ENCODE measurements around the gene ABCB6.
A peak's percentile ranks its signal among the peaks of the same experiment; 100 is the strongest.

The ABCB6 gene

GRCh38 chr2:219245899-219246230 lies 27.1 kb upstream of the ABCB6 start:
- no peak for DNase-seq (ENCODE audit: low read depth in 1 of 2, low spot score in 1 of 2)

- peak; percentile 76 to 84 for DNase-seq (ENCODE audit: low read depth in 1 of 2, low spot score in 1 of 2)
These were observed 26.6 kb upstream of the ABCB6 start, which contains the start of the genes GLB1L and STK16 for GRCh38 chr2:219245148-219245898. Gene GLB1L, minus strand, starts transcription at chr2:219245444. Its CDS starts 1,871 bp downstream, at chr2:219243573. Gene STK16, plus strand, starts transcription at chr2:219245479. Its CDS starts 521 bp downstream, at chr2:219246000.

DNA sequence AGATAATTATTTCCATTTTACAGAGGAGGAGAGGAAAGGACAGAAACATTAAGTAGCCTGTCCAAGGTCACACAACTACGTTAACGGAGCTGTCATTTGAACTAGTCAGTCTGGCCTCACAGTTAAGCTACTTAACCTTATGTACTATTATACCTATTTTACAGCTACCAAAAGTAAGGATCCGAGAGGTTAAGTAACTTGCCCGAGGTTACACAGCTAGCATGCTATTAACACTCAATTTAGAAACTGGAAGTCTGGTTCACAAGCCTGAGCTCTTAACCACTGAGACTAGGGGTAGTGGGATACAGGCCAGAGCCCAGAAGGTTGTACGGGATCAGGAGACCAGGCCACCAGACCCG lies 26.0 kb upstream of the ABCB6 start:
- no peak for DNase-seq (ENCODE audit: low read depth in 1 of 2, low spot score in 1 of 2)

- no peak for DNase-seq (ENCODE audit: low read depth in 1 of 2, low spot score in 1 of 2)
These were observed 24.6 kb upstream of the ABCB6 start for GRCh38 chr2:219243291-219243761.

DNA sequence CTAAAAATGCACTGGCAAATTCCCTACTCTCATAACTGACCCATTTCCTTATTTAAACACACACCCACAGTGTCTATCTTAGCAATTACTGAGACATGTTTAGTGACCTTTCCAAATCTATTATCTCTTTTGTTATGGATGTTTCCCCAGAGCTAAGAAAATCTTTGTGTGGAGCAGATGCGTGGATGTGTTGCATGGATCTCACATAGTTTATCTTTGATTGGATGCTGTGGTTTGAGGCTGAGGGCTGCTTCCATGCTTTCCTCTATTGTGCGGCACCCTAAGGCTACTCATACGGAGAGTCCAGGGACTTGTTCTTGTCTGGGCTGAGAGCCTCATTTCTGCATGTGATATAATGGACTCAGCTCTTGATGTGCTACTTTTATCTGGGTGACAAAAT lies 15.6 kb upstream of the ABCB6 start:
- DNase-seq (ENCODE audit: low read depth in 1 of 2, low spot score in 1 of 2): no peak

- no peak for DNase-seq (ENCODE audit: low read depth in 1 of 2, low spot score in 1 of 2)
These were observed 11.3 kb upstream of the ABCB6 start for GRCh38 chr2:219230059-219230540.

DNA sequence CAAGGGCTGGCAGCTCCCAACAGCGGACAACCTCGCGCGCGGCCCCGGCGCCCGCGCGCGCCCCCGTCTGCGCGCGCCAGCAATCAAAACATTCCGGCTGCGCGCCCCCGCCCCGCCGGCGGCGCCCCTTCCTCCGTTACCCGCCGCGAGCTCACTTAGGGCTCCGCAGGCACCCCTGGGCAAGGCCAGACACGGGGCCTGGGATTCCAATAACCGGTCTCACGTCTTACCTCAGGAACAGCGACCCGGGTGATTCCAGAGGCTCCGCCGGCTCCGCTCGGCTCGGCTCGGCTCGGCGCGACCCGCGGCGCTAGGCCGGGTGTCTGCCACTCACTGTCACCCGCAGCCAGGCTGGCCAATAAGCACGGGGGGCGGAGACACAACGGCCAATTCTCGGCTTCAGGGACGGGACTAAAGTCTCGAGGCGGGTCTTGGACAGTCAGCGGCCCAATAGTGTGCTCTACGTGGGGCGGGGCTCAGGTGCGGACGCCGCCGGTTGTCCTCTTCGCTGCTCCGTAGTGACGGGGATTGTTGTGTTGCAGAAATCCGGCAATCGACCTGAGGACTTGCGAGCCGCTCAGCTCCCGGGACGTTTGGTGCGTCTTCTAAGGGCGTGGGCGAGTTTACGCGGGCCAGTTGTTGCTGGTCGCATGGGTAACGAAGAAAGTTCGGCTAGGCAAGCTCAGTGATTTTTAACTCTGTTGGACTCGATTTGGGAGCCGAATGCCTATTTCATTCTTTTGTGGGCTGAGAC lies 10.7 kb upstream of the ABCB6 start, which contains the start of the genes ANKZF1 and ATG9A:
Gene ANKZF1, plus strand, starts transcription at position 502 of the 754 bp plus-strand sequence. CDS start 452 bp downstream, outside the sequence.
Gene ATG9A, minus strand, starts transcription at position 332 of the 754 bp plus-strand sequence. CDS start 1,612 bp downstream, outside the sequence.
- DNase-seq (ENCODE audit: low read depth in 1 of 2, low spot score in 1 of 2): peak; percentile 93 to 94

DNA sequence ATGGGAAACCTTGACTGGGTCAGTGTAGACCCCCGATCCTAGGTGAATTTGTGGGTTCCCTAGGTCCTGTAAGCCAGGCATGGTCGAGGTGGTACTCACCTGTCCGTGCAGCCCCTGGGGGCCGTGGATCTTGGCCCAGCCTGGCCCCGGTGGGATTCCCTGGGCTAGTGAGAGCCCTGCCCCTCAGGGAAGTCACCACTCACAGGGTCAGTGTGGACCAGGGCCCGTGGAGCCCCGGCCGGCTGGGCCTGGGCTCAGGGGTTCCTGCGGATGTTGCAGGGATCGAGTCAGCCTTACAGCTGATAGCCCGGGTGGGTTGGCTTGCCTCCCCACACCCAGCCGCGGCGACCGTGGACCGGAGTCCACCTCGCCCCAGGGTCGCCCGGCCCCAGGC lies 10.2 kb upstream of the ABCB6 start:
- no peak for DNase-seq (ENCODE audit: low read depth in 1 of 2, low spot score in 1 of 2)

DNA sequence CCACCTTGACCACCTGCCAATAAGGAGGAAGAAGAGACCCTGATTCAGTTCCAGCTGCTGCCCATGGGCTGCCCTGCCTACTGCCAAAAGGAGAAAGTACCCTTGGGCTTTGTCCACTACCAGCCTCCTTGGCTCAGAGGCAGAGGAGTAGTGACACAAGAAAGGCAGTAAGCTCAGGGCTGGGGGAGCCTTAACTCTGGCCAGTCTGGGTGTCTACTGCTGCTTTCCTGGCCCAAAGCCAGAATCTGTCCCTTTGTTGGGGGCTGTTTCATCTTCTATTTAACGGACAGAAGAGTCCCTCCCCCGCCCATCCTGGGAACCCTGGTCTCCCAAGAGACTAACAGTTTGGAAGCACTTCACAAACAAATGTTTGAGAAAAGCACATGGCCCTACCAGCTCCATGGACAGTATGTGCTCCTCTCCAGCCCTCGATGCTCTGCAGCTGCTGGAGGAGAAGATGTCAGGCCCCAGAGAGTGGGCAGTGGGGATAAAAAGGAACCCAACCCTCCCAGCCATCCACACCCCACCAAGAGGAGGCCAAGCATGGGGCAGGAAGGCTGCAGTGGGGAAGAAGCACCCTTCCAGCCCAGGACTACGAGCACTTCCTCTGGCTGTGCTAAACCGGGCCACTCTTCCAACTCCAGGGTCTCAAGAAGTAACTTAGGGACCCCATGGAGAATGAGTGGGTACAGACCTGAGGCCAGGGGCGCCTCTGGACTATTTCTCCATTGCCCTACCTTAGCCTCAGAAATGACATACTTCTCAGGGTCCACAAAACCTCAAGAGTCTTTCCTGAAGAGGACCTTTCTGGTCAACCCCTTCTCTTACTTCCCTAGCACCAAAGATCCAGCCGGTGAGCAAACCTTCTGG lies 9.5 kb upstream of the ABCB6 start:
- DNase-seq (ENCODE audit: low read depth in 1 of 2, low spot score in 1 of 2): no peak

DNA sequence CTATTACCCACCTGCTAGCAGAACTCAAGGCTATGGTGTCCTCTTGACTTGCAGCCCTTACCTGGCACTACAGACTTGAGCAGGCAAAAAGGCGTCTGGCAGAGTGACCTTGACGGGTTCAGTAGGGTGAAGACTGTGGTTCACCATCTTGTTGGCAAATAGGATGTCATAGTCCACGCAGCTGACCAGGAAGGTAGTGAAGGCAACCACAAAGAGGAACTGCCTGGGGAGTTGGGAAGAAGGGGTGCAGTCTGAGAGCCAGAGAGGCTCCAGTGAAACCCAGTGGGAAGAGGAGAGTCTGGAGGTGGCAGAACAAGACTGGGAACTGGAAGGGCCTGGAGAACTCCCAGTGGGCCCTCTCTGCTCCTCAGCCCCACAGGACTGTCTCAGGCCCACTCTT lies 6.6 kb upstream of the ABCB6 start:
- DNase-seq (ENCODE audit: low read depth in 1 of 2, low spot score in 1 of 2): no peak

DNA sequence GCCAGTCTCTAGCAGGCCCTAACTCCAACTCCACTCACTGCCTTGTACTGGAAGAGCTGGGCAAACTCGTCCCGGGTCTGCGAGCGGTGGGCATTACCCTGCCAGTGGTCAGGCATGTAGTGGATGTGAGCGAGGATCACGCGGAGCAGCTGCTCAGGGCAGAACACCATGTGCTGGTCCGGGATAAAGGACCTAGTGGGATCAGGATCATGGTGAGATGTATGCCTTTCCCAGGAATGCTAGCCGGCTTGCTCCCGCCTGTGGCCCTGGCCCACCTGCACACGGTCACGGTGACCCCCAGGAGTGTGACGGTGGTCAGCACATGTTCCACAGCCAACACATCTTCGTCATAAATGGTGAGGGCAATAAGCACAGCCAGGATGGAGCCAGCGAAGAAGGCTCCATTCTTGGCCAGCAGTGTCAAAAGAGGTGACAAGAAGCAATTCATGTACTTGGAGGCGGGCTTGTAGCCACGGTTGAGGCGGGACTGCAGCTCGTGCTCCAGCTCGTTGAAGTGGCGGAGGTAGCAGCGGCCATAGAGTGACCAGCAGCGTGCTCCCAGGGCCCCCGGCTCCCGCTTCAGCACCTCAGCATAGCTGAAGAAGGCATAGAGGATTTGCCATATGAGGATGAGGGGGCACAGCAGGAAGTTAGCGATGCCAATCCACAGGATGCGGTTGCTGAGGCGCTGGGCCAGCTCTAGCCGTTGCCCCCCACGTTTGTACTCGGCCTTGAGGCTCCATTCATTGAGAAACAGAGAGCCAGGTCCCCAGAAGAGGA lies 5.3 kb upstream of the ABCB6 start:
- no peak for DNase-seq (ENCODE audit: low read depth in 1 of 2, low spot score in 1 of 2)

- no peak for DNase-seq (ENCODE audit: low read depth in 1 of 2, low spot score in 1 of 2)
These were observed 3.3 kb upstream of the ABCB6 start for GRCh38 chr2:219221957-219222518.

DNA sequence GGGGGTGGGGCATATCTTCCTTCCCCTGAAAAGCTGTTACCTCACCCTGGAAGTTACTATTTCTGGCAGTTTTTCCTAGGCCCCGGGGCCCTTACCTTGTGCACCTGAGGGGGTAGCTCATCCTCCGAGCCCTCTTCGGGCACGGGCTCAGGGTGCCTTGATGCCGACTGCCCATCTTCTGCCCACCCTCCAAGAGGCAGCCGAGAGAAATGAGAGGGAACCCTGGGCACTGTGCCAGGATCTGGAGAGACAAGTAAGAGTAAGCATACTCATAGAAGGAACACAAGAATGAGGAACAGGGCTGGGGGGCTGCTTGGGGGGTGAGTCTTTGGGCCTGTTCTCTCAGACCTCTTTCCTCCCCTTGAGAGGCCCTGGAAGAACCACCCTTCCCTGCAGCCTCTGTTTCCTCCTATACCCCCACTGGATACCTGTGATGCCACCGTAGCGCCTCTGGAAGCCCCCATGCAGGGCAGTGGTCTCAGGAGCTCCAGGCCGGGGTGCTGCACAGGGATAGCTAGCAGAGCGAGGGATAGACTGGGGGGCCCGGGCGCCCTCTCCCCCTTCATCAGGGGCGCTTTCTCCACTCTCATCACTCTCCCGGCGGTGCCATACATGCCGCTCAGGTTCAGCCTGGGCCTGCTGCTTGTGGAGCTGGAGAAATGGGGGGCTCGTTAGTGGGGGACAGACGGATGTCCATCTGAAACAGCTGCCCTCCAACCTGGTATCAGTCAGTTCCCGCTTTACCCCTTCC lies 2.1 kb upstream of the ABCB6 start:
- DNase-seq (ENCODE audit: low read depth in 1 of 2, low spot score in 1 of 2): no peak

DNA sequence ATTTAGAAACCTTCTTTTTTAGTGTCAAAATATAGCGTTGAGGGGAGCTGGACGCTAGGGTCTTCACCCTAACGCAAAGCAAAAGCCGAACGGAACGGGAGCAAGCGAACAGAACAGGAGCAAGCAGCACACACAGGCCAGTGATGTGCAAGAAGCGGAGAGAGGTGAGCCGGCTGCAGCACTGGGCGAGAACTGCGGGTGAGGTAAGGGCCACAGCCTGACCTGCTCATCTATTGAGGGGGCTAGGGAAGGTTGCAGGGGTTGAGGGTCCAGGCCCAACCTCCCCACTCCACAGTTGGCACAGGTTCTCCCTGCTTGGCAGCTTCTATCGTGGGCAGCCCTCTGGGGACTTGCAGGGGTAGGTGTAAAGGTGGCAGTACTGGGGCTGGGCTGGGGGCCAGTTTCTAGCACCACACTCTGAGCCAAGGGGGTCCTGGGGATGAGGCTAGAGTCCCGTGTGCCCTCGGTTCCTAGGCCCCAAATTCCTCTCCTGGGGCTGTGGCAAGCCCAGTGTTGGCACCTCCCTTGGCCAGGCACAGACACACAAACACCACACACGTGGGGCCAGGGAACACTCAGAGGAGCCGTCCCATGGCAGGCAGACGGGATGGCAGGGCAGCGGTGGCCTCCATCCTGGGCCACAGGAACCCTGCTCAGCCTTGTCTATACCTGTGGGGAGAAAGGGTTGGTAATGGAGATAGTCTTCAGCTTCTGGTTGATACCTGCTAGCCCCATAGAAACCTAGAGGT lies 1.2 kb upstream of the ABCB6 start:
- no peak for DNase-seq (ENCODE audit: low read depth in 1 of 2, low spot score in 1 of 2)

GRCh38 chr2:219218217-219218731 lies 484 bp downstream of the ABCB6 start:
- no peak for DNase-seq (ENCODE audit: low read depth in 1 of 2, low spot score in 1 of 2)

DNA sequence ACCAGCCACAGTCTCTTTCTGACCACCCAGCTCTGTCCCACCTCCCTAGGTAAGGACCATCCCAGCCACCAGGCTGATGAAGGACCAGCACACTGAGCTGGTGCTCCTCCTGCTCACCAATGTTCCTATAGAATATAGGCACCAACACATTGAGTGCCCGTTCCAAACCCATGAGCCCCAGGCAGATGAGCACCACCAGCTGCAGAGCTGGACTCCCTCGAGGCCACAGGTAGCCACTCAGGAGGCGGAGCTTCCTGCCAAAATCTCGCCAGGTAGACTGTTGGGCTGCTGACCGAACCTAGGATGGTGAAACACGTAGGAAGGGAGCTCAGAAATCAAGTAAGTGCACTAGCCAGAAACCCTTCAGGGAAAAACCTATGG lies 2.2 kb downstream of the ABCB6 start:
- no peak for DNase-seq (ENCODE audit: low read depth in 1 of 2, low spot score in 1 of 2)

- no peak for DNase-seq (ENCODE audit: low read depth in 1 of 2, low spot score in 1 of 2)
These were observed 2.8 kb downstream of the ABCB6 start for GRCh38 chr2:219215871-219216534.

- no peak for DNase-seq (ENCODE audit: low read depth in 1 of 2, low spot score in 1 of 2)
These were observed 4.0 kb downstream of the ABCB6 start for GRCh38 chr2:219214786-219215185.

All from stimulated activated CD4-positive, alpha-beta T cell treated with anti-CD3 and anti-CD28 coated beads, Interleukin-15, amount 100 ng/mL, for 1 hour (primary cell).